ENCODE measurements around the gene CHML.

GRCh38 chr1:241637604-241638003, 2.6 kb downstream of the CHML start:
- TF ChIP-seq CREB1 (IDR thresholded peaks at IDR 0.05; ENCODE audit: low read depth) (no peak), TARDBP (IDR thresholded peaks at IDR 0.05; ENCODE audit: borderline replicate concordance) (no peak), CTCF (IDR thresholded peaks at IDR 0.05 in 2 of 3, conservative IDR thresholded peaks at IDR 0.05 in 1 of 3; ENCODE audit: control insufficient read depth in 2 of 3, extremely low read depth in 1 of 3, insufficient read depth in 1 of 3, low read depth in 3 of 3, low read length in 3 of 3) (no peak), BRCA1 (IDR thresholded peaks at IDR 0.05; ENCODE audit: low read depth, low read length) (no peak), POLR2A (IDR thresholded peaks at IDR 0.05; ENCODE audit: low read depth, low read length) (no peak), USF1 (IDR thresholded peaks at IDR 0.05; ENCODE audit: borderline replicate concordance, extremely low read length, insufficient read depth, low read depth, low read length) (no peak), USF2 (IDR thresholded peaks at IDR 0.05; ENCODE audit: borderline replicate concordance, low read depth, low read length) (no peak), ZBTB40 (IDR thresholded peaks at IDR 0.05; ENCODE audit: borderline replicate concordance) (no peak), BACH1 (IDR thresholded peaks at IDR 0.05; ENCODE audit: borderline replicate concordance) (no peak), TCF3 (IDR thresholded peaks at IDR 0.05; ENCODE audit: borderline replicate concordance, insufficient read depth, low read depth, low read length) (no peak)

Data from GM12878 (cell line).